ENCODE data around the gene ANKRD11.

The ANKRD11 gene

DNA sequence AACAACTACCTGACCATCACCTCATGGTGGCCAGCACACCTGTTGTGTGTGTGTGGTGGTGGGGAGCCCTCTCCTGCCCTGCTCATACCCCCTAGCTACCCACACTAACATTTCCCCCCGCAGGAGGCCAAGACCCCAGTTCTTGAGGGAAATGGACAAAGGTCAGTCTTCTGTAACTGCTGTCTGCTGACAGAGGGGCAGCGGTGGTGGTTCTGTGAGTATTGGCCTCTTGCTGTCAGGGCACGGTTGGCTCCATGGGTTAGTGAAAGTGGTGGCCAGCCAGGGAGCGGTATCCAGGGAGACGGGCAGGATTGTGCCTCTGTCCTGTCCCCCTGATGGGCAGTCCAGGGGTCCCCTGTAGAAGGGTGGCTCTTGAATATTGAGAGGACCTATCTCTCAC lies 246.7 kb downstream of the ANKRD11 start:
- H3K27me3 ChIP-seq (ENCODE audit: control insufficient read depth in 1 of 2, insufficient read depth in 2 of 2, low read length in 2 of 2) = peaks cover 0 to 8% of the 10 kb centered on the region in 2 donors
- no peaks in the 10 kb centered on the region for H3K9me3 ChIP-seq (ENCODE audit: low read length)
- H3K27ac ChIP-seq (ENCODE audit: low read depth, low read length) = no peak overlapping the region
- no peaks in the 10 kb centered on the region for H3K36me3 ChIP-seq (ENCODE audit: insufficient read depth, low read length)
- no peak overlapping the region for H3K9ac ChIP-seq (ENCODE audit: low read length)
- no peak overlapping the region for H3K4me3 ChIP-seq (ENCODE audit: low read depth in 1 of 2, low read length in 2 of 2)
- H3K4me1 ChIP-seq (ENCODE audit: insufficient read depth, low read length) = no peaks in the 10 kb centered on the region

DNA sequence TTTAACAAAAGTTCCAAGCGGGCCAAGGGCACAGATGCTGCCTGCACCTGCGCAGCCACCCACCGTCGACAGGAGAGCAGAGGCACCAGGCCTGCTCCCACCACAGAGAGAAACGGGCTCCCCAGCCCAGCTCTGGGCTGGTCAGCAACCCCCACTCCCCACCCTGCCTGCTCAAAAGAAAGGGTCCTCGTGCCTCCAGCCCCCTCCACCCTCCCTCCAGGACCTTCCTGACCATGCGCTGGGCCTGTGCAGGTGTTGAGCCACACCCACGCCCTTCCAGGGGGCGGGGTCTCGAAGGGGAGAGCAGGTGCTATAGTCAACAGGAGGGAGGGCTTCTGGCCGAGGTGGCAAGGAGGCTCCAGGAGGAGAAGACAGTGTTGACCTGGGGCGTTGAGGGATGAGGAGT lies 247.6 kb downstream of the ANKRD11 start:
- Histone ChIP-seq H3K9ac (ENCODE audit: low read length) (no peak overlapping the region), H3K4me3 (ENCODE audit: low read depth in 1 of 2, low read length in 2 of 2) (no peak overlapping the region), H3K27me3 (ENCODE audit: control insufficient read depth in 1 of 2, insufficient read depth in 2 of 2, low read length in 2 of 2) (peaks cover 0 to 8% of the 10 kb centered on the region in 2 donors), H3K36me3 (ENCODE audit: insufficient read depth, low read length) (no peaks in the 10 kb centered on the region), H3K4me1 (ENCODE audit: insufficient read depth, low read length) (no peaks in the 10 kb centered on the region), H3K9me3 (ENCODE audit: low read length) (no peaks in the 10 kb centered on the region), H3K27ac (ENCODE audit: low read depth, low read length) (no peak overlapping the region)

- H3K9me3 ChIP-seq (ENCODE audit: low read length) = no peaks in the 10 kb centered on the region
- peaks cover 0 to 1% of the 10 kb centered on the region in 2 donors for H3K27me3 ChIP-seq (ENCODE audit: control insufficient read depth in 1 of 2, insufficient read depth in 2 of 2, low read length in 2 of 2)
- peak overlapping the region; percentile 85 for H3K9ac ChIP-seq (ENCODE audit: low read length)
- peak overlapping the region; percentile 79 for H3K4me3 ChIP-seq (ENCODE audit: low read depth in 1 of 2, low read length in 2 of 2)
- no peaks in the 10 kb centered on the region for H3K4me1 ChIP-seq (ENCODE audit: insufficient read depth, low read length)
- peak overlapping the region; percentile 59 for H3K27ac ChIP-seq (ENCODE audit: low read depth, low read length)
- H3K36me3 ChIP-seq (ENCODE audit: insufficient read depth, low read length) = no peaks in the 10 kb centered on the region
These were observed 249.0 kb downstream of the ANKRD11 start for GRCh38 chr16:89241187-89242007.

- H3K4me3 ChIP-seq (ENCODE audit: low read depth in 1 of 2, low read length in 2 of 2) = no peak overlapping the region
- H3K4me1 ChIP-seq (ENCODE audit: insufficient read depth, low read length) = no peaks in the 10 kb centered on the region
- H3K9me3 ChIP-seq (ENCODE audit: low read length) = no peaks in the 10 kb centered on the region
- peaks cover 13% of the 10 kb centered on the region for H3K36me3 ChIP-seq (ENCODE audit: insufficient read depth, low read length)
- H3K9ac ChIP-seq (ENCODE audit: low read length) = no peak overlapping the region
- no peaks in the 10 kb centered on the region for H3K27me3 ChIP-seq (ENCODE audit: control insufficient read depth in 1 of 2, insufficient read depth in 2 of 2, low read length in 2 of 2)
- H3K27ac ChIP-seq (ENCODE audit: low read depth, low read length) = no peak overlapping the region
These were observed 252.6 kb downstream of the ANKRD11 start for GRCh38 chr16:89237733-89238132.

DNA sequence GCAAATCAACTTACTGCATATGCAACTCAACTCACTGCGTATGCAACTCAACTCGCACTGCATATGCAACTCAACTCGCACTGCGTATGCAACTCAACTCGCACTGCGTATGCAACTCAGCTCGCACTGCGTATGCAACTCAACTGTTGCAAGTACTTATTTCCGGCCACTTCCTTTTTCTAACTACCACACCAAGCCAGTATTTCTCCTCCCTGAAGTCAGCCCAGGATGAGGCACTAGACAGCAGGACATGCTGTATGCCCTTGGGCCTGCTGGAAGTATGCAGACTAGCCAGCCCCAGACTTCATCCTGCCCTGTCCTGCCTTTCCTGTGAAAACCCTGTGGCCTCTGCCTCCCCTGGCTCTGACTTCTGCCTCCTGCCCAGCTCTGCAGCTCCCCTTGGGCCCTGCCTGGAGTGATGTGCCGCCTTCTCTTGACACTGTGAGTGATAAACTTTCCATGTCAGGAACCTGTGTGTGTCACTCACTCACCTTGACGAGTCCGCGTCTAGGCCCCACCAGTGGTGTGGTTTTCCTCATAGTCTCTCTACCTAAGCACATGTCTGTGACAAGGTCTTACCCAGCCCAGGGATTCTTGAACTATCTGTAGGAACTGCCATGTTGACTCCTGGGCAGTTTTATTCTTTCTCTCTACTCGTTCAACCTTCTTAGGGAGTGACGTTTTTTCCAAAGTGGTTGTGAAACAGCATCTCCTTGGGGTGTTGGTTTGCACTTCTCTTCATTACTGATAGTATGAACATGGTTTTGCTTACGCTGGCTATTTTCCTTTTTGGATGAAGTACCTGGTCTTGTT lies 256.5 kb downstream of the ANKRD11 start:
- Histone ChIP-seq H3K27me3 (ENCODE audit: control insufficient read depth in 1 of 2, insufficient read depth in 2 of 2, low read length in 2 of 2) (no peaks in the 10 kb centered on the region), H3K27ac (ENCODE audit: low read depth, low read length) (no peak overlapping the region), H3K4me3 (ENCODE audit: low read depth in 1 of 2, low read length in 2 of 2) (no peak overlapping the region), H3K4me1 (ENCODE audit: insufficient read depth, low read length) (no peaks in the 10 kb centered on the region), H3K9ac (ENCODE audit: low read length) (no peak overlapping the region), H3K36me3 (ENCODE audit: insufficient read depth, low read length) (peaks cover 21% of the 10 kb centered on the region), H3K9me3 (ENCODE audit: low read length) (no peaks in the 10 kb centered on the region)

DNA sequence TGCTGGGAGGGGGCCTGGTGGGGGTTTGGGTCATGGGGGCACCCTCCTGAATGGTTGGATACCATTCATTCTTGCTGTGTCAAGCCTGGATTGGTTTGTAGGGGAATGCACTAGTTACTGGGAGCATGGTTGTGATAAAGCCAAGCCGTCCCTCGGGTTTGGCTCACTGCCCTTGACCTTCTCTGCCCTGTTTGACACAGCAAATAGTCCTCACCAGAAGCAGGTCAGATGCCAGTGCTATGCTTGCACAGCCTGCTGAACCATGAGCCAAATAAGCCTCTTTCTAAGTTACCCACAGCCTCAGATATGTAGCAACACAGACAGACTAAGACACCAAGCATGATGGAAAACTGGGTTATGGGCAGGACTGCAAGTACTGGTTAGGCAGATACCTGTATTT lies 258.3 kb downstream of the ANKRD11 start:
- no peaks in the 10 kb centered on the region for H3K4me1 ChIP-seq (ENCODE audit: insufficient read depth, low read length)
- peaks cover 37% of the 10 kb centered on the region for H3K36me3 ChIP-seq (ENCODE audit: insufficient read depth, low read length)
- no peak overlapping the region for H3K27ac ChIP-seq (ENCODE audit: low read depth, low read length)
- H3K9me3 ChIP-seq (ENCODE audit: low read length) = no peaks in the 10 kb centered on the region
- no peaks in the 10 kb centered on the region for H3K27me3 ChIP-seq (ENCODE audit: control insufficient read depth in 1 of 2, insufficient read depth in 2 of 2, low read length in 2 of 2)
- no peak overlapping the region for H3K9ac ChIP-seq (ENCODE audit: low read length)
- H3K4me3 ChIP-seq (ENCODE audit: low read depth in 1 of 2, low read length in 2 of 2) = no peak overlapping the region

DNA sequence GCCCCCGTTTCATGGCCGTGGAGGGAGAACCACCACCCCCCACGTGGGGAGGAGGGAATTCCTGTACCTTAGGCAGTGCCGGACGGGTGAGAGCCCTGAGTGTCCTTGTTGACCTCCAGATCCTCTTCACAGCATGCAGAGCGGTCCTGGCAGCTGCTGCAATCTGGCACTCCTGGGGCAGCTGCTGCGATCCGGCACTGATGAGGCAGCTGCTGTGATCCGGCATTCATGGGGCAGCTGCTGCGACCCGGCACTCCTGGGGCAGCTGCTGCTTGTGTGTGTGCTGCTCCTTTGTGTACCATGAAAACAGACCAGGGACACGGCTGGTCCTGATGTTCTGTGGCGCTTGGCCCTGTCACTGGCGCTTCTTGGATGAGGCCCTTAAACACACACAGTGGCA lies 260.1 kb downstream of the ANKRD11 start:
- H3K9me3 ChIP-seq (ENCODE audit: low read length) = no peaks in the 10 kb centered on the region
- no peak overlapping the region for H3K9ac ChIP-seq (ENCODE audit: low read length)
- H3K4me1 ChIP-seq (ENCODE audit: insufficient read depth, low read length) = no peaks in the 10 kb centered on the region
- no peak overlapping the region for H3K4me3 ChIP-seq (ENCODE audit: low read depth in 1 of 2, low read length in 2 of 2)
- H3K27ac ChIP-seq (ENCODE audit: low read depth, low read length) = no peak overlapping the region
- peaks cover 51% of the 10 kb centered on the region for H3K36me3 ChIP-seq (ENCODE audit: insufficient read depth, low read length)
- H3K27me3 ChIP-seq (ENCODE audit: control insufficient read depth in 1 of 2, insufficient read depth in 2 of 2, low read length in 2 of 2) = no peaks in the 10 kb centered on the region

GRCh38 chr16:89224665-89225064 lies 265.7 kb downstream of the ANKRD11 start:
- Histone ChIP-seq H3K4me3 (ENCODE audit: low read depth in 1 of 2, low read length in 2 of 2) (no peak overlapping the region), H3K9ac (ENCODE audit: low read length) (no peak overlapping the region), H3K27me3 (ENCODE audit: control insufficient read depth in 1 of 2, insufficient read depth in 2 of 2, low read length in 2 of 2) (no peaks in the 10 kb centered on the region), H3K27ac (ENCODE audit: low read depth, low read length) (no peak overlapping the region), H3K9me3 (ENCODE audit: low read length) (no peaks in the 10 kb centered on the region), H3K4me1 (ENCODE audit: insufficient read depth, low read length) (no peaks in the 10 kb centered on the region), H3K36me3 (ENCODE audit: insufficient read depth, low read length) (peaks cover 61% of the 10 kb centered on the region)

DNA sequence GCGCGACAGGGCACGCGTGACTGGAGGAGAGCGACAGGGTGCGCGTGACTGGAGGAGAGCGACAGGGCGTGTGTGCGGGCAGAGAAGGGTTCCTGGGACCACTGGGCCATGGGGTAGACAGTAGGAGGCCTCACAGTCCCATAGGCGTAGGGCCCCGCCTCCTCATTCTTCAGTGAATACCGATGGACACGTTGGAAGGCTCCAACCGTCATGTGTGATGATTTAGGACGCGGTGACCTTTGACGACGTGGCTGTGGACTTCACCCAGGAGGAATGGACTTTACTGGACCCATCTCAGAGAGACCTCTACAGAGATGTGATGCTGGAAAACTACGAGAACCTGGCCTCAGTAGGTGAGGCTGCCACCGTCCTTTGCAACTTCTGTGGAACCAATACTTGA lies 267.4 kb downstream of the ANKRD11 start:
- Histone ChIP-seq H3K27ac (ENCODE audit: low read depth, low read length) (no peak overlapping the region), H3K36me3 (ENCODE audit: insufficient read depth, low read length) (peaks cover 53% of the 10 kb centered on the region), H3K27me3 (ENCODE audit: control insufficient read depth in 1 of 2, insufficient read depth in 2 of 2, low read length in 2 of 2) (no peaks in the 10 kb centered on the region), H3K4me3 (ENCODE audit: low read depth in 1 of 2, low read length in 2 of 2) (no peak overlapping the region), H3K9me3 (ENCODE audit: low read length) (no peaks in the 10 kb centered on the region), H3K4me1 (ENCODE audit: insufficient read depth, low read length) (no peaks in the 10 kb centered on the region), H3K9ac (ENCODE audit: low read length) (no peak overlapping the region)

GRCh38 chr16:89221604-89222003 lies 268.8 kb downstream of the ANKRD11 start:
- no peaks in the 10 kb centered on the region for H3K4me1 ChIP-seq (ENCODE audit: insufficient read depth, low read length)
- H3K9ac ChIP-seq (ENCODE audit: low read length) = no peak overlapping the region
- no peak overlapping the region for H3K4me3 ChIP-seq (ENCODE audit: low read depth in 1 of 2, low read length in 2 of 2)
- H3K27me3 ChIP-seq (ENCODE audit: control insufficient read depth in 1 of 2, insufficient read depth in 2 of 2, low read length in 2 of 2) = no peaks in the 10 kb centered on the region
- H3K36me3 ChIP-seq (ENCODE audit: insufficient read depth, low read length) = peaks cover 40% of the 10 kb centered on the region
- no peaks in the 10 kb centered on the region for H3K9me3 ChIP-seq (ENCODE audit: low read length)
- H3K27ac ChIP-seq (ENCODE audit: low read depth, low read length) = no peak overlapping the region

GRCh38 chr16:89219365-89219764 lies 271.0 kb downstream of the ANKRD11 start:
- no peak overlapping the region for H3K27ac ChIP-seq (ENCODE audit: low read depth, low read length)
- H3K27me3 ChIP-seq (ENCODE audit: control insufficient read depth in 1 of 2, insufficient read depth in 2 of 2, low read length in 2 of 2) = no peaks in the 10 kb centered on the region
- H3K36me3 ChIP-seq (ENCODE audit: insufficient read depth, low read length) = peaks cover 28% of the 10 kb centered on the region
- H3K9ac ChIP-seq (ENCODE audit: low read length) = no peak overlapping the region
- H3K4me1 ChIP-seq (ENCODE audit: insufficient read depth, low read length) = peaks cover 5% of the 10 kb centered on the region
- no peaks in the 10 kb centered on the region for H3K9me3 ChIP-seq (ENCODE audit: low read length)
- H3K4me3 ChIP-seq (ENCODE audit: low read depth in 1 of 2, low read length in 2 of 2) = no peak overlapping the region

All from muscle layer of colon (tissue), 2 donors.